Measurements from ENCODE around the gene OTOP1. TPM values are rescaled to one million over a fixed set of nuclear protein-coding genes. Genes with fewer than 3 reads are reported as not detected.
"Not testable (repeated sequence)": the region's sequence is repeated elsewhere in the genome, so short reads cannot be mapped to it uniquely, and the experiment has no call there.

OTOP1 gene
- total RNA-seq, 2 donors from 2014 or later: not detected

- not testable (repeated sequence) for H3K27ac Mint-ChIP-seq; ATAC-seq; H3K9me3 ChIP-seq (ENCODE audit: control insufficient read depth, low read length, poor library complexity, severe bottlenecking); DNase-seq; H3K4me3 Mint-ChIP-seq; H3K4me1 Mint-ChIP-seq; H3K36me3 Mint-ChIP-seq (ENCODE audit: low read depth)
- peaks cover 43% of the 10 kb centered on the region for H3K27me3 Mint-ChIP-seq
Observed at GRCh38 chr4:4167981-4168780, 58.5 kb downstream of the OTOP1 start.

- H3K4me1 Mint-ChIP-seq; H3K36me3 Mint-ChIP-seq (ENCODE audit: low read depth); H3K9me3 ChIP-seq (ENCODE audit: control insufficient read depth, low read length, poor library complexity, severe bottlenecking); H3K4me3 Mint-ChIP-seq; DNase-seq; ATAC-seq; H3K27ac Mint-ChIP-seq: not testable (repeated sequence)
- H3K27me3 Mint-ChIP-seq: peaks cover 41% of the 10 kb centered on the region
Observed at GRCh38 chr4:4166986-4167385, 59.7 kb downstream of the OTOP1 start.

GRCh38 chr4:4165701-4166392 lies 60.9 kb downstream of the OTOP1 start:
- H3K36me3 Mint-ChIP-seq (ENCODE audit: low read depth); H3K27ac Mint-ChIP-seq; H3K4me3 Mint-ChIP-seq; H3K9me3 ChIP-seq (ENCODE audit: control insufficient read depth, low read length, poor library complexity, severe bottlenecking); ATAC-seq; DNase-seq; H3K4me1 Mint-ChIP-seq: not testable (repeated sequence)
- H3K27me3 Mint-ChIP-seq: peaks cover 46% of the 10 kb centered on the region

GRCh38 chr4:4164532-4165173 lies 62.1 kb downstream of the OTOP1 start:
- H3K27ac Mint-ChIP-seq; H3K4me3 Mint-ChIP-seq; H3K9me3 ChIP-seq (ENCODE audit: control insufficient read depth, low read length, poor library complexity, severe bottlenecking); ATAC-seq; H3K4me1 Mint-ChIP-seq; H3K36me3 Mint-ChIP-seq (ENCODE audit: low read depth); DNase-seq: not testable (repeated sequence)
- H3K27me3 Mint-ChIP-seq: peaks cover 41% of the 10 kb centered on the region

GRCh38 chr4:4162186-4162585 lies 64.5 kb downstream of the OTOP1 start:
- DNase-seq; H3K4me3 Mint-ChIP-seq; ATAC-seq; H3K9me3 ChIP-seq (ENCODE audit: control insufficient read depth, low read length, poor library complexity, severe bottlenecking); H3K27ac Mint-ChIP-seq; H3K4me1 Mint-ChIP-seq; H3K36me3 Mint-ChIP-seq (ENCODE audit: low read depth): not testable (repeated sequence)
- peaks cover 25% of the 10 kb centered on the region for H3K27me3 Mint-ChIP-seq

- H3K36me3 Mint-ChIP-seq (ENCODE audit: low read depth); H3K4me1 Mint-ChIP-seq; H3K4me3 Mint-ChIP-seq; H3K9me3 ChIP-seq (ENCODE audit: control insufficient read depth, low read length, poor library complexity, severe bottlenecking); DNase-seq; H3K27ac Mint-ChIP-seq; ATAC-seq: not testable (repeated sequence)
- H3K27me3 Mint-ChIP-seq: peaks cover 28% of the 10 kb centered on the region
Observed at GRCh38 chr4:4160956-4161665, 65.6 kb downstream of the OTOP1 start.

- H3K36me3 Mint-ChIP-seq (ENCODE audit: low read depth); H3K27ac Mint-ChIP-seq; ATAC-seq; H3K4me1 Mint-ChIP-seq; DNase-seq; H3K9me3 ChIP-seq (ENCODE audit: control insufficient read depth, low read length, poor library complexity, severe bottlenecking); H3K4me3 Mint-ChIP-seq: not testable (repeated sequence)
- peaks cover 10% of the 10 kb centered on the region for H3K27me3 Mint-ChIP-seq
Observed at GRCh38 chr4:4145622-4146021, 81.1 kb downstream of the OTOP1 start.

- H3K9me3 ChIP-seq (ENCODE audit: control insufficient read depth, low read length, poor library complexity, severe bottlenecking); H3K36me3 Mint-ChIP-seq (ENCODE audit: low read depth); H3K27ac Mint-ChIP-seq; ATAC-seq; H3K4me1 Mint-ChIP-seq; H3K4me3 Mint-ChIP-seq; DNase-seq: not testable (repeated sequence)
- peaks cover 10% of the 10 kb centered on the region for H3K27me3 Mint-ChIP-seq
Observed at GRCh38 chr4:4143376-4143775, 83.4 kb downstream of the OTOP1 start.

GRCh38 chr4:4142679-4143078 lies 84.0 kb downstream of the OTOP1 start:
- H3K27ac Mint-ChIP-seq; DNase-seq; H3K4me1 Mint-ChIP-seq; ATAC-seq; H3K9me3 ChIP-seq (ENCODE audit: control insufficient read depth, low read length, poor library complexity, severe bottlenecking); H3K4me3 Mint-ChIP-seq; H3K36me3 Mint-ChIP-seq (ENCODE audit: low read depth): not testable (repeated sequence)
- H3K27me3 Mint-ChIP-seq: peaks cover 10% of the 10 kb centered on the region

- ATAC-seq; DNase-seq; H3K27ac Mint-ChIP-seq; H3K4me1 Mint-ChIP-seq; H3K36me3 Mint-ChIP-seq (ENCODE audit: low read depth); H3K4me3 Mint-ChIP-seq; H3K9me3 ChIP-seq (ENCODE audit: control insufficient read depth, low read length, poor library complexity, severe bottlenecking): not testable (repeated sequence)
- peaks cover 10% of the 10 kb centered on the region for H3K27me3 Mint-ChIP-seq
Observed at GRCh38 chr4:4141186-4141585, 85.5 kb downstream of the OTOP1 start.

Measured in T-helper 17 cell (primary cell).